Suprapubic skin (tissue), 3 donors: ENCODE measurements around the gene C1D.

ENCODE experiments used
- POLR2AphosphoS5 ChIP-seq, 3 donors: sonication (generic); formaldehyde crosslinking; IDR thresholded peaks; one replicate each; pipeline ENCODE4 v1.6.1; 2017; ENCODE audit warnings: antibody characterized with exemption in 3 of 3
- TF ChIP-seq, protein P1 (sequence below), 2 donors: fragments of 200-600 bp in 1 of 2; fragments of 450-650 bp in 1 of 2; sonication (generic) in 1 of 2; IDR thresholded peaks; one replicate each; pipeline ENCODE4 v1.5.1; 2016 to 2019; ENCODE audit warnings: antibody characterized with exemption in 2 of 2, mild to moderate bottlenecking in 1 of 2, moderate library complexity in 1 of 2

GRCh38 chr2:67997528-67997900 lies 65.3 kb downstream of the C1D start:
- TF ChIP-seq, protein P1, sequence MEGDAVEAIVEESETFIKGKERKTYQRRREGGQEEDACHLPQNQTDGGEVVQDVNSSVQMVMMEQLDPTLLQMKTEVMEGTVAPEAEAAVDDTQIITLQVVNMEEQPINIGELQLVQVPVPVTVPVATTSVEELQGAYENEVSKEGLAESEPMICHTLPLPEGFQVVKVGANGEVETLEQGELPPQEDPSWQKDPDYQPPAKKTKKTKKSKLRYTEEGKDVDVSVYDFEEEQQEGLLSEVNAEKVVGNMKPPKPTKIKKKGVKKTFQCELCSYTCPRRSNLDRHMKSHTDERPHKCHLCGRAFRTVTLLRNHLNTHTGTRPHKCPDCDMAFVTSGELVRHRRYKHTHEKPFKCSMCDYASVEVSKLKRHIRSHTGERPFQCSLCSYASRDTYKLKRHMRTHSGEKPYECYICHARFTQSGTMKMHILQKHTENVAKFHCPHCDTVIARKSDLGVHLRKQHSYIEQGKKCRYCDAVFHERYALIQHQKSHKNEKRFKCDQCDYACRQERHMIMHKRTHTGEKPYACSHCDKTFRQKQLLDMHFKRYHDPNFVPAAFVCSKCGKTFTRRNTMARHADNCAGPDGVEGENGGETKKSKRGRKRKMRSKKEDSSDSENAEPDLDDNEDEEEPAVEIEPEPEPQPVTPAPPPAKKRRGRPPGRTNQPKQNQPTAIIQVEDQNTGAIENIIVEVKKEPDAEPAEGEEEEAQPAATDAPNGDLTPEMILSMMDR (IDR thresholded peaks at IDR 0.05): no peak
- TF ChIP-seq POLR2AphosphoS5 (IDR thresholded peaks at IDR 0.05): no peak
